Measurements from ENCODE around the gene IFNA6.

The IFNA6 gene

DNA sequence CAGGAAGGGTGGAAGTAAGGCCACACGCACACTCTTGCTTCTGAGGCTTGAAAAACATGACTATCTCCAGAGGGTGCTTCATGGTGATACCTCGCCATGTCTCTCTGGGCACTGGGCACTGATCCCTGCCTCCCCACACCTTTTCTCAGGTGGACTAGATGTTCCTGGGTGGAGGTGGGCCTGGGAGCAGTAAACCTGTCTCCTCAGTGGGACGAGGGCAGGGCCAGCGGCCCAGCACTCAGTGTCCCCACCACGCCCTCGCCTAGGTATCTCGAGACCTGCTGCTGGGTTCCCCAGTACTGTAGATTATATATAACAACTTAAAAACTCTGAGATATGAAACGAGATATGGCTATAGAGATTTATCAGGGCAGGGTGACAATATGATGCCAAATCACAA is 11.6 kb upstream of the IFNA6 start:
- Histone ChIP-seq H3K9ac (ENCODE audit: low read depth, low read length) (no peak overlapping the region), H3K4me3 (ENCODE audit: low read length) (no peak overlapping the region), H3K4me1 (ENCODE audit: insufficient read depth, low read length) (no peaks in the 10 kb centered on the region), H3K36me3 (ENCODE audit: insufficient read depth, low read depth, low read length) (no peaks in the 10 kb centered on the region), H3K9me3 (ENCODE audit: insufficient read depth, low read depth, low read length) (no peaks in the 10 kb centered on the region), H3K27ac (ENCODE audit: low read length) (no peak overlapping the region), H3K27me3 (ENCODE audit: insufficient read depth, low read length) (no peaks in the 10 kb centered on the region)

DNA sequence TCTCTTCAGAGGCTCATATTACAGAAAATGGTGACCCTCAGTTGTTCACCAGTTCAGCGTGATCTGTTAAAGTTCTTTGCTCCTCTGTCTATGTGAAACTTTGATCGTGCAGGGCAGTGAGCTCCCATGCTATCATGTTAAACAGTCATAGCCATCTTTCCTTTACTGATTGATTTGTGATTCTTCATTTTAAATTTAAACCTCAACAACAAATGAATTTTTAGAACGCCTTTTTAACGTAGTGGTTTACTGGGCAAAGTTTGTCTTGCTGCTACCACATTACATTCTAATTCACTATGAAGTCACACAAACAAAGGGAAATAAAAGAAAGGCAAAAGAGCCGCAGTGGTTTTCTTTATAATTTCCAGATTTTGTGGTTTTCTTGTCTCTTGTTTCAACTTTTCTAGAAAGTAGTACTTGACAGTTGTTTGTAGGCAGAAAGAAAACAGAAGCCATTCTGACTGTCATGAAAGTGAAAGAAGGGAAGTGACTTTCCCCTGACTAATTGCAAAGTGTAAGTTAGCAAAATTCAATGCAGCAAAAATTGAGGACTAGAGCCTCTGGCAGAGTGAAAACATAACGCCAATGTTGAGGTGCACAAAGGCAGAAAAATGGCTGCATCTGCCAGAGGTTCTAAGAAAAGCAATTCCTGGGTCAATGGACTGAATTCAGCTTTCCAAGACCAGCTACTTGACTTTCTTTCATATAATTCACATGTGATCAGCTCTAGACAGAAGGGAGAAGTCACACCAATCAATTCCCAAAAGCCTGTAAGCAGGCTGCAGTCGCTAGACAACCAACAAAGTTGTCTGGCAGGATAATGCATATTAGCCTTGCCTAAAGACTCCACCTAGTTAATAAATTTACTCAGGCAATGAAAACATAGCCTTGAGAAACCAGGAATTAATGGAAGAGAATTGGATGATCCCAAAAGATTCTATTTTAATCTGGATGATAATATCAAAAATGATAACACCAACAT is 7.1 kb upstream of the IFNA6 start:
- Histone ChIP-seq H3K9me3 (ENCODE audit: insufficient read depth, low read depth, low read length) (no peaks in the 10 kb centered on the region), H3K9ac (ENCODE audit: low read depth, low read length) (no peak overlapping the region), H3K4me3 (ENCODE audit: low read length) (no peak overlapping the region), H3K27ac (ENCODE audit: low read length) (no peak overlapping the region), H3K27me3 (ENCODE audit: insufficient read depth, low read length) (no peaks in the 10 kb centered on the region), H3K36me3 (ENCODE audit: insufficient read depth, low read depth, low read length) (no peaks in the 10 kb centered on the region), H3K4me1 (ENCODE audit: insufficient read depth, low read length) (no peaks in the 10 kb centered on the region)

DNA sequence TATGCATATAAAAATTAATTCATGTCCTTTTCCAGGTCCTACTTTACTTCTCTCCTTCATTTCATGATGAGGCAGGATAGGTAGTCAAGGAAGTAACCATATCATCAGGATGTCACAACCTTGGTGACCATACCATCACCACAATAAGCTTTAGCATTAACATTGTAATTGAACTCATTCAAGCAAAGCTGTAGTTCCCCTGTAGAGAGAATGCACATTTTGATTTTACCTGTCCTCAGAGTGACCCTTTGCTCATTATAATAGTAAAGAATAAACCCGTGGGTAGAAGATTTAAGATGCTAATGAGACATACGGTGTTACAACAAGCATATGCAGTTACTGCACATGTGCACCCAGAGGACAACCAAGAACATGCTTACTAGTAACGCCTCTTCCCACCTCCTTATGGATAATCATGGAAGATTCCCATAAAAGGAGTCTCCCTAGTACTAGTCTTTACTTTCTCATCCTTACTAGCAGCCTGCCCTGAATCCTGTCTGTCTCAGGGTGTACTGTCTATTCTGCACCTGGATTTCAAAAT is 2.2 kb downstream of the IFNA6 start:
- no peaks in the 10 kb centered on the region for H3K9me3 ChIP-seq (ENCODE audit: insufficient read depth, low read depth, low read length)
- no peak overlapping the region for H3K9ac ChIP-seq (ENCODE audit: low read depth, low read length)
- no peak overlapping the region for H3K4me3 ChIP-seq (ENCODE audit: low read length)
- no peaks in the 10 kb centered on the region for H3K36me3 ChIP-seq (ENCODE audit: insufficient read depth, low read depth, low read length)
- H3K27me3 ChIP-seq (ENCODE audit: insufficient read depth, low read length) = no peaks in the 10 kb centered on the region
- H3K4me1 ChIP-seq (ENCODE audit: insufficient read depth, low read length) = no peaks in the 10 kb centered on the region
- H3K27ac ChIP-seq (ENCODE audit: low read length) = no peak overlapping the region

DNA sequence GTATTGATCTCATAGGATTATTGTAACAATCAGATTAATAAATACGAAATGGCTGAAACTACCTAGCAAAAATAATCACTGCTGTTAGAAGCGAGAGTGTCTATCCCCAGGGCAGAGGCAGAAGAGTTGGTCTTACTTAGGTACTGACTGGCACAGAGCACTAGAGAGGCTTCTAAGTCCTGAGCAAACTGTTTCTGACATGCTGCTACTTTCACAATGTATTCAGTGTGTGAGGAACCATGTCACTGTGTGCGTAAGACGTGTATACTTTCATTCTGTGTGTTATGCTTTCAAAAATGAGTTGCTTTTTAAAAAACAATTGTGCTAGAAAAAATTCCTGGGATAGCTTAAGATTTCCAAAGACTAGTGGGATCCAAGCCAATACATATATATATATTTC is 10.0 kb downstream of the IFNA6 start:
- Histone ChIP-seq H3K27ac (ENCODE audit: low read length) (no peak overlapping the region), H3K9ac (ENCODE audit: low read depth, low read length) (no peak overlapping the region), H3K9me3 (ENCODE audit: insufficient read depth, low read depth, low read length) (no peaks in the 10 kb centered on the region), H3K4me3 (ENCODE audit: low read length) (no peak overlapping the region), H3K27me3 (ENCODE audit: insufficient read depth, low read length) (no peaks in the 10 kb centered on the region), H3K36me3 (ENCODE audit: insufficient read depth, low read depth, low read length) (no peaks in the 10 kb centered on the region), H3K4me1 (ENCODE audit: insufficient read depth, low read length) (peaks cover 2% of the 10 kb centered on the region; the same call in 1 of the 2 replicates)

DNA sequence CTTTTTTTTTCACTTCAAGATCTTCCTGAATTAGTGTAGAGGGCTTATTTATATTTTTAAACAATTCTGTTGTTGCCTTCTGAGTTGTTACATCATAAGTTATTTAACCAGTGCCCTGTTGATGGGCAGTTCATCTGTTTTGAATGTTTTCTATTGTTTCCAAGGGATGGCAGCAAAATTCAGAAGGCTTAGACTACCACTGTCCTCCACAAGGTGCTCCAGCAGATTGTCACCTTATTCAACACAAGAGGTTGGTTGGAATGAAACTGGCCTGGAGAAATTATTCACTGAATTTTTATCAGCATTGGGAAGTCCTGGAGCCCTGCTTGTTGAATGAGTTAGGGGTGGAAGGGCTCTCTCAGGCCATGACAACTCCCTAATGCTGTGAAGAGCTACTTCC is 14.2 kb downstream of the IFNA6 start:
- Histone ChIP-seq H3K36me3 (ENCODE audit: insufficient read depth, low read depth, low read length) (peaks cover 8% of the 10 kb centered on the region; the same call in 1 of the 2 replicates), H3K27ac (ENCODE audit: low read length) (no peak overlapping the region), H3K9ac (ENCODE audit: low read depth, low read length) (no peak overlapping the region), H3K4me3 (ENCODE audit: low read length) (no peak overlapping the region), H3K27me3 (ENCODE audit: insufficient read depth, low read length) (no peaks in the 10 kb centered on the region), H3K4me1 (ENCODE audit: insufficient read depth, low read length) (peaks cover 9% of the 10 kb centered on the region; the same call in 1 of the 2 replicates), H3K9me3 (ENCODE audit: insufficient read depth, low read depth, low read length) (no peaks in the 10 kb centered on the region)

DNA sequence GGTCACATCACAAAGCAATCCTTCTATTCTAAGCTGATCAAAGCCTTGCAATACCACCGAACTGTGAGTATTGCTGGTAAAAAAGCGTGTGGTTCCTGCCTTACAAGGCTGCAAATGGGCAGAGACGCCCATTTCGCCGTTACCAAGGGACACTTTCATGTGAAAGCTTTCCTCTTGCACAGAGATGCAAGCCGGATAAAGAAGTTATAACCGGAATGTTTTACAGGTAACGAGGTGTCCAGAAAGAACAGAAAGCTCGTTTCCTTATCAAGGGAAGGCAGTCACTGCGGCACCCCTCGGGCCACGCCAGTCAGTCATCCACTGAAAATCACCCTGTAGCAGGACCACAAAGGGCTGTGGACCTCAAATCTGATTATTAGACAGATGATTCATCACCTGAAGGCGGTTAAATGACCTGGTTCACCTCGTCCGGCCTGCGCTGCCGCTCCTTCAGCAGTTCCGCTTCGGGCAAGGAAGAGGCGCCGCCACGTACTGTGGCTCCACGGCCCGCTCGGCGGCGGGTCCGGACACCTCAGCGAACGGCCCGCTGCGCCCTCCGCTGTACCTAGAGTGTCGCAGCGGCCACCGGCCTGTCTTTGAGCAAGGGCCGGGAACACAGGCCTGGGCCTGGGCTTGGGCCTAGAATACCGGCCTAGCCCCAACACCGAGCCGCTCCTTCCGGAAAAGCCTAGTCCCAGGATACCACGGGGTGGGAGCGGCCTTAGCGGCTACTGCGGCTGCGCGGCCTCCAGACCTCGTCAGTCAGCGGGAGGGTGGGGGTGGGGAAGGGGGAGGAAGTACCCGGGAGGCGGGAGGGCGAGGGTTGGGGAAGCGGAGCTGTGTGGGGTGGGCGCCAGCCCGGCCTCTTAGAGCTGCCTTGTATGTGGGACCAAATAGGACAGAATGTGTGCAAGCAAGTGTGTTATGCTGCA is 15.7 kb downstream of the IFNA6 start, which contains the start of gene KLHL9:
Gene KLHL9 (minus strand): TSS at position 704 of the 932 bp plus-strand sequence. CDS start 545 bp downstream, at position 159.
- Histone ChIP-seq H3K9ac (ENCODE audit: low read depth, low read length) (peak within 1 kb of the TSS; percentile 94), H3K27ac (ENCODE audit: low read length) (peak within 1 kb of the TSS; percentile 45), H3K4me1 (ENCODE audit: insufficient read depth, low read length) (peaks cover 9% of the 10 kb centered on the region; the same call in 1 of the 2 replicates), H3K27me3 (ENCODE audit: insufficient read depth, low read length) (no peaks in the 10 kb centered on the region), H3K9me3 (ENCODE audit: insufficient read depth, low read depth, low read length) (no peaks in the 10 kb centered on the region), H3K36me3 (ENCODE audit: insufficient read depth, low read depth, low read length) (peaks cover 14% of the 10 kb centered on the region; the same call in 1 of the 2 replicates), H3K4me3 (ENCODE audit: low read length) (peak within 1 kb of the TSS; percentile 99)

DNA sequence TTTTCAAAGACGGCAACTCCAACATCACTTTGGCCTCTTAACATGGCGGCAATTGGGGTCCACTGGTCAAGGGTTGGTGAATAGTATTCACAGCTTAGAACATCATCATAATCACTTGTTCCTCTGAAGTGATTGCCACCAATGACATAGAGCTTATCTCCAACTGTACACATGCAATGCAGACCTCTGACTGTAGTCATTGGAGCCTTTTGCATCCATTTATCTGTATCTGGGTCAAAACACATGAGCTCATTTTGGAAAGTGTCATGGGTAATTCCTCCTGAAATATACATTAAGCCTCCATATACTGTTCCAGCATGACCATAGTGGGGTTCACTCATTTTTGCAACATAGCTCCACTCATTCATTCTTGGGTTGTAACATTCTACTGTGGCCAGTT is 17.5 kb downstream of the IFNA6 start:
- H3K27ac ChIP-seq (ENCODE audit: low read length) = no peak overlapping the region
- no peak overlapping the region for H3K9ac ChIP-seq (ENCODE audit: low read depth, low read length)
- H3K27me3 ChIP-seq (ENCODE audit: insufficient read depth, low read length) = no peaks in the 10 kb centered on the region
- peaks cover 9% of the 10 kb centered on the region; the same call in 1 of the 2 replicates for H3K4me1 ChIP-seq (ENCODE audit: insufficient read depth, low read length)
- H3K36me3 ChIP-seq (ENCODE audit: insufficient read depth, low read depth, low read length) = peaks cover 14% of the 10 kb centered on the region; the same call in 1 of the 2 replicates
- H3K4me3 ChIP-seq (ENCODE audit: low read length) = no peak overlapping the region
- no peaks in the 10 kb centered on the region for H3K9me3 ChIP-seq (ENCODE audit: insufficient read depth, low read depth, low read length)

DNA sequence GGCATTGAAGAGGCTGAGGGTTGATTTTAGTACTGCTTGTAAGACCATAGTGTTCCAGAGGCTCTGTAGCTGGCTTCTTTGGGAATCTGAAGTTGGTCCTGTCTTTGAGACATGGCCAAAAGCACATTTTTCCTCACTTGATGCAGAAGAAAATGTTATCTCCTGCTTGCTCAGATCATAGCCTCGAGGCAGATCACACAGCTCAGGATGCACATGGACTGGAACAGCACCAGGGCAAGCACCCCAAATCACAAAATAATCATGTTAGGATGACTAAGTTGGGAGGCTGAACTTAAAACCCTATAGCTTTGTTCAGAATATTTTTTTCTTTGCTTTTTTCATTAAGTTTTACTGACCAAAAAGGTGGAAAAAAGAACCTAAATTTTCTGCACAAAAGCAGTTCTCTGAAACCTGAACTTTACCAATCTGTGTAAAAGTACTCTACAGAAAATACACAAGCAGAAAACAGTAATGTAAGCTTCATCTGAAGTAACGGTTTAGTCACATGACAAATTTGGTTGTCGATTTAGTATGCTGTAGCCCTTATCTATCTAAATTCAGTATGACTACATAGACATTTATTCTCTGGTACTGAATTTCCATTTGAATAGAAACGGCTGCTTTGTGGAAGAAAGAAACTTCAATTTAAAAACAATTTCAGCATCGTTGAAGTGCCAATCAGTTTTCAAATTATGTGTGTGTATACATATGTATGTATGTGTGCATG is 18.8 kb downstream of the IFNA6 start:
- H3K4me3 ChIP-seq (ENCODE audit: low read length) = 0 out of 2 replicates have a peak overlapping the region, but pooled peaks have one; percentile 6
- peaks cover 14% of the 10 kb centered on the region; the same call in 1 of the 2 replicates for H3K36me3 ChIP-seq (ENCODE audit: insufficient read depth, low read depth, low read length)
- H3K4me1 ChIP-seq (ENCODE audit: insufficient read depth, low read length) = peaks cover 9% of the 10 kb centered on the region; the same call in 1 of the 2 replicates
- H3K27ac ChIP-seq (ENCODE audit: low read length) = no peak overlapping the region
- no peaks in the 10 kb centered on the region for H3K27me3 ChIP-seq (ENCODE audit: insufficient read depth, low read length)
- H3K9me3 ChIP-seq (ENCODE audit: insufficient read depth, low read depth, low read length) = no peaks in the 10 kb centered on the region
- H3K9ac ChIP-seq (ENCODE audit: low read depth, low read length) = no peak overlapping the region

DNA sequence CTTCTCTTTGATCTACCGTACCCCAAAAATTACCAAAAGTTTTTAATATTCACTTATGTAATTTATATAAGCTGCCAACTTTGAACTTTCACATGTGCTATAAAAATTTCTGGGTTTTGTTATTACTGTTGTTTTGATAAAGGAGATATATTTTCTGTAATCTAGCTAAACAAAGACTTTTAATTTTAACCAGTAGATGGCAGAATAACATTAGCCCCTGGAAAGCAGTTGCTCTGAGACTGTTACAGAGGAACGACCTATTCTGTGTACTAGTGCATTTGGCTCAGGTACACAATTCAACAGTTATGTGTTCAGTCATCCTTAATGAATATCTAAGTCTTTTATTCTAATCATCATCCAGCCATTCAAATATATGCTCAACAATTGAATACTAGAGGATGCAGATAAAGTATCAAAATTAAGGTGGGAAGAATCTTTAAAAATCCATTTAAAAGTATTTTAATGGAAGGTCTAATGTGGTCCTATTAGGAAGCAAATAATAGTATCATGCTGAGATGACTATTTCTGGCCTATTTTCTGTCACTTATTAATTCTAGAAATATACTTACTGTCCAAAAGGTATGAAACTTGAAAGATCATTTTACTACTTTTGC is 24.1 kb downstream of the IFNA6 start:
- Histone ChIP-seq H3K4me3 (ENCODE audit: low read length) (no peak overlapping the region), H3K36me3 (ENCODE audit: insufficient read depth, low read depth, low read length) (peaks cover 6% of the 10 kb centered on the region; the same call in 1 of the 2 replicates), H3K27ac (ENCODE audit: low read length) (no peak overlapping the region), H3K9ac (ENCODE audit: low read depth, low read length) (no peak overlapping the region), H3K27me3 (ENCODE audit: insufficient read depth, low read length) (no peaks in the 10 kb centered on the region), H3K9me3 (ENCODE audit: insufficient read depth, low read depth, low read length) (no peaks in the 10 kb centered on the region), H3K4me1 (ENCODE audit: insufficient read depth, low read length) (no peaks in the 10 kb centered on the region)

DNA sequence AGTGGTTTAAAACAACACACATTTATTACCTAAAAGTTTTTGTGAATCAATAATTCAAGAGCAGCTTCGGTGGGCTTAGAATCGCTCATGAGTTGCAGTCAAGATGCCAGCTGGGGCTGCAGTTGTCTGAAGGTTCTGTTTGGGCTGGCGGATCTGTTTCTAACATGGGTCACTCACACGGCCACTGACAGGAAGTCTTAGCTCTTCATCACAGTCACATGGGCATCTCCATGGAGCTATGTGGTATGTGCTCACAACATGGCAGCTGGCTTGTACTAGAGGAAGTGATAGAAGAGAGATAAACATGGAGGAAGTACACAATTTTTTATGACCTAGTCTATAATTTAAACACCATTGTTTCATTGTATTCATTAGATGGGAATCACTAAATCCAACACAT is 26.6 kb downstream of the IFNA6 start:
- H3K4me3 ChIP-seq (ENCODE audit: low read length) = no peak overlapping the region
- no peaks in the 10 kb centered on the region for H3K27me3 ChIP-seq (ENCODE audit: insufficient read depth, low read length)
- no peaks in the 10 kb centered on the region for H3K9me3 ChIP-seq (ENCODE audit: insufficient read depth, low read depth, low read length)
- no peak overlapping the region for H3K9ac ChIP-seq (ENCODE audit: low read depth, low read length)
- no peak overlapping the region for H3K27ac ChIP-seq (ENCODE audit: low read length)
- H3K4me1 ChIP-seq (ENCODE audit: insufficient read depth, low read length) = no peaks in the 10 kb centered on the region
- no peaks in the 10 kb centered on the region for H3K36me3 ChIP-seq (ENCODE audit: insufficient read depth, low read depth, low read length)

All from iPS-20b (cell line).